GM21717 (cell line): ENCODE data around the gene C10orf105.

Experiments
- ATAC-seq: cut with Tn5 transposase; IDR thresholded peaks from one replicate; pipeline ENCODE4 v1.9.1; 2021; ENCODE audit warnings: mild to moderate bottlenecking, moderate library complexity; ENCODE audit not compliant: unreplicated experiment

Gene C10orf105

GRCh38 chr10:71752391-71753090 is 33.0 kb upstream of the C10orf105 start:
- no peak for ATAC-seq

DNA sequence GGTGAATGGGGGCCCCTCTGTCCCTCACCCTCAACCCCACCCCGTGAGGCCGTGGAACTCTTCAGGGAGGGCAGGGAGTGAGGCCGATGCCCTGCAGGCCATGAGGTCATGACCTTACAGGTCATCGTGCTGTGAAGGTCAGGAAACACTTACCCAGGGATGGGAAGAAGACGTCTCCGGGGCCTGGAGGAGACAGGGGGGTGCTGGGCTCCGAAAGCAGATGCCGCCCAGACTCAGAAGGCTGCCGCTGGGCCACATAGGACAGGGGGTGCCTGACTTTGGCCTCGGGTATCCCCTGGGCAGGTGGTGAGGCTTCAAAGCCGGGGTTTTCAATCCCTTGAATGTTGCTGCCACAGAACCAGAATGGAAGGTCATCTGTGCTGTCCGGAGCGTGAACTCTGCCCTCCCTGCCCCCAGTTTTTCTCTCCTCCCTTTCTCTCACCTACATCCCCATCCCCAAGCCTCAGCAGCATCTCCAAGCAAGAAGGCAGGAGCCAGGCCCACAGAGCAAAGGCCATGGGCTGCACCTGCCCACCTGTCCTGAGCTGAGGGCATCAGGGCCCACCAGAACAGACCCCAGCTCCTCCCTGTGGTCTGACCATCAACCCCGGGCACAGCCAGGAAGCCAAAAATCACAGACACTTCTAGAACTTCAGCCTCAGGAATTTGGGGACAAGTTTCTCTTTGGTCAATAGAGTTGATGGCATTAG is 32.1 kb upstream of the C10orf105 start:
- no peak for ATAC-seq

- no peak for ATAC-seq
These were observed 31.4 kb upstream of the C10orf105 start for GRCh38 chr10:71750986-71751385.

DNA sequence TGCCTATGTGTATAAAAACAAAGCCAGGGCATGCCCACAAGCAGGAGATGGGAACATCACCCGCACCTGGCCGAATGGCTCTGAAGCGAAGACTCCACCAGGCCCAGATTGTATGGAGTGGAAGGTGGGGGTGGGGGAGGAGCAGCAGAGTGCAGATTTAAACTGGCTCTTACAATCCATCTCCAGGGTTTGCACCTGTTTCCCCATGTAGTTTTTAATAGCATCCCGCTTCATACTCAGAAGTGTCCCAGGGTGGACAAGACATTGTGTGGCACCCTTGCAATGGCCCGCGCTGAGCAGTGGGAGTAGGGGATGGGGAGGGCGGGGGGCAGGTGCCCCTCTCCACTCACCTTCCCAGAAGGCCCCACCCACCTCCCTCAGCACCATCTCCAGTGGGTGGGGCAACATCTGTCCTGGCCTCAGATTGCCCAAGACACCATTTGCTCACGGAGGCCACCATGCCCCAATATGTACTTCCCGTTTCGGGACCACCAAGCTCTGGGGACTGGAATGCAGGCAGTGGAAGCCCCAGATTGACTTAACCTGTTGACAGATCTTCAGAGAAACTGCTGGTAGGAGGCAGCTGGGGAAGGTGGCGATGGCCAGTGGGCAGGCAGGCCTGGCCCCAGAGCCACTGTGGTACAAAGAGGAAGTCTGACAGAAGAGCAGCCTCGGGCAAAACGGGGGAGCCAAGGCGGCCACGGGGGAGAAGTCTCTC is 30.7 kb upstream of the C10orf105 start:
- ATAC-seq, result no peak

DNA sequence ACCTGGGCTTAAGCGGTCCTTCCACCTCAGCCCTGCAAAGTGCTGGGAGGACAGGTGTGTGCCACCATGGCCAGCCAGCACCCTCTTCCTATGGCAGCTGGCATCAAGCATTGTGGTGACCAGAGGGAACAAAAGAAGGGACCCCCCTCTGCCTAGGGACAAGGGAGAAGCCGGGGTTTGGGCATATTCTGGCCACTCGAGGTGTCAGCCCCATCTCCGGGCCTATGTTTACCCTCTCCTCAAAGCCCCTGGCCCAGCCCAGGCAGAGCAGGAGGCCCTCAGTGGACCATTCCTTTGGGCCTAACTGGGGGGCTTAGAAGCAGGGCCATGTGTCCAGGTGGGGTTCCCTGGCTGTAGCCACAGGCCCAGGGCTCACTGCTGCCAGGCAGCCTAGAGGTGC is 29.8 kb upstream of the C10orf105 start:
- ATAC-seq, result no peak

DNA sequence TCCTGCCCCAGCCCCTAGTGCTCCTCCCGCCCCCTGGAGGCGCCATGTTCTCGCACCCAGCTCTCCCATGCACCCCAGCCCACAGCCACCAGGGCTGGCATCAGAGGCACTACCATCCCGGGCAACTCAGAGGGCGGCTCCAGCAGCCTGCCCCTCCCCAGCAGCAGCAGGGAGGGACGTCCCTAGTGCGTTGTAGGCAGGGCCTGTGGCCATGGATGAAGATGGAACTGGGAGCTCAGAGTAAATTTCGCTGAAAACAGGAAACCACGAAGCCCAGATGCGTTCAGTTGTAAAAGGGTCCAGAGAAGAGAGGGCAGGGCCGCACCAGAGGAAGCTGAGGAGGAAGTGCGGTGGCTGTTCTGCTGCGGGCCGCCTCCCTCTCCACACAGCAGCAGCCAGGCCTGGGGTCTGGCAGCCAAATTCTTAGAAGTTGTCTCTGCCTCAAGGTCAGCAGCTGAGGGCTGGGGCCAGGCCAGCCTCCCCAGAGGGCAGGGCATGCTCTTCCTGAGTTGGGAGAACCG is 29.2 kb upstream of the C10orf105 start:
- ATAC-seq, result no peak

DNA sequence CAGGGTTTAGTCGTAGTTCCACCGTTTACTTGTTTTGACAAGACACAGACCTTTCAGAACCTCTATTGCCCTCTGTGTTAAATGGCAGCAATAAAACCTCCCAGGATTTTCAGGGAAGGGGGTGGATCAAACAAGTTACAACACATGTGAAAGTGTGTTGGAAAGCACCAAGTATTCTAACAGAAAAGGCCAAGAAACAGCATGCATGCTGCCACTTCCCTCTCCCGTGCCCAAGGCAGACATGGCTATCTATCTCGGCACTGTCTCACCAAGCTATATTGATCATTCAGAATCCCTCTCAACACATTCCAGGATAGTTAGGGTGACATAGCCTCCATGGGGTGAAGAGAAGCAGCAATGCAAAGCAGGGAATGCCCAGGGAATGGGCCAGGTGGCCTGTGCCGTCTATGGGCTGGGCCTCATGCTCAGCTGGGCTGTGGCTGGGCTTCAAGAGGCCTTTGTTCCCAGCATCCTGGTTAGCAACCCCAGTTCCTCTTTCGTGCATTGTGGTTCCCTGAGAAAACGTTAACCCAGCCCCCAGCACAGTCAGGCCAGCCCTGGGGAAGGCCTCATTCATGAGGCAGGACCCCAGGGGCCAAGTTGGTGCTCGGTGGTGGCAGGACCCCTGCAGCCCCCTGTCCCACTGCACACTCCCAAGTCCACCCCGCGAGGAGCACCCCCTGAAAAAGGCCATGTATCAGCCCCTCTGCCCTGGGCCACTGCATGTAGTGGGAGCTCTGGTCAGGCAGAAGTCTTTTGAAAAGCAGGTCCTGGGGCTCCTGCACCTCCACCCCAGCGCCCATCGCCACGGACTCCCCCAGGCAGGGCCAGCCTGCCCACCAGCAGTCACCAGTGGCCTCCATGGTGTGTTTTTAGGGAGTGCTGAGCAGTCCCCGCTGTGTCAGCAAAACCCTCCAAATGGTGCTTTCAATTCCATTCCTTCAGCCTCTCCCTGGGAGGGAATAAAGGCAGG is 28.3 kb upstream of the C10orf105 start:
- no peak for ATAC-seq

- ATAC-seq, result no peak
These were observed 27.5 kb upstream of the C10orf105 start for GRCh38 chr10:71747039-71747531.

DNA sequence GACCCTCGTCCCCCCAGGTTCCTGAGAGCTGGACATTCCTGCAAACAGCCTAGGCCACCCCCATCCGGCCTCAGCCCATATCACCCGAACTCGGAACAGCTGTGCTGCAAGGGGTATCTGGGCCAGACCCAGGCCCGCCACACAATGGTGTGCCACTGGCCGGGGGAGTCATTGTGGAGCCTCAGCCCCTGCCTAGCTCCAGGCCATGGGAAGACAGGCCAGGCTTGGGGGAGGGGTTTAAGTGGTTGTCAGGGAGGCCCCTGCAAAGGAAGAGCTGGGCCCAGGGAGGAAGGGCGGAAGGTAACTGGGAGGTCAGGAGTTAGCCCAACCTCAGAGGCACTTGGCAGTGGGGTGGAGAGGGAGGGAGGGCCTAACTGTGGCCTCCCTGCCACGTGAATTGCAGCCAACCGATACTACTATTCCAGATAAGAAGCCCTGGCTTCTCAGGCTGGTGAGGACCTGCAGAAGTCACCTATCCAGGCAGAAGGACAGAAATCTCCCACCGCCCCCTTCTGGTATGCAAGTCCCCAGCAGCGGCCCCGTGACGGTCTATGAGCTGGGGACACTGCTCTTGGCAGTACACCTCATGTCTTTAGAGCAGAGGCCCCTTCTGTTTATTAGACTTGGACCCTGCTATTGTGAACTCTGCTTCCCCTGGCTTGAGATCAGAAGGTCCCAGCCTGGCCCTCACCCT is 26.9 kb upstream of the C10orf105 start:
- no peak for ATAC-seq

DNA sequence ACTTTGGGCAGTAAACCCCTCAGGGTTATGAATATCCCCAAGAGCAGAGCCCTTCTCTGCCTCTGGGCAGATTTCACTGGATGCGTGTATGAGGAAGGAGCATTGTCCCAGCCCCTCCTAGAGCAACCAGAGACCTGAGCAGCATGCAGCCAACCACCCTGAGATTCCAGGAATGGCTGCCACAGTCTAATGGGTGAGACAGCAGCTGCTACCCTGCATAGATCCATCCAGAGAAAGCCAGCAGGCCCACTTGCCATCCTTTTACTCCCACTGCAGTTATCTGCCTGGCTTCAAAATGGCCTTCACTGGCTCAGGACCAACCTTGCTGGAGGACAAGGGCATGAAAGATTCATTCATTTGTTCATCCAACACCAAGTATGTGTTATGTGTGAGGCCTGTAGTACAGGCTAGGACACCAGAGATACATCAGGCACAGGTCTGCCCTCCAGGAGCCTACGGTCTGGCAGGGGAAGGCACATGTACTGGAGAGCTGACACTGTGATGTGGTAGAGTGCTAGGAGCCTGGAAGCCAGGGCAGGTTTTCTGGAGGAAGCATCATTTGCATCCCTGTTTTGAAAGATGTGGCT is 26.2 kb upstream of the C10orf105 start:
- ATAC-seq, result no peak

DNA sequence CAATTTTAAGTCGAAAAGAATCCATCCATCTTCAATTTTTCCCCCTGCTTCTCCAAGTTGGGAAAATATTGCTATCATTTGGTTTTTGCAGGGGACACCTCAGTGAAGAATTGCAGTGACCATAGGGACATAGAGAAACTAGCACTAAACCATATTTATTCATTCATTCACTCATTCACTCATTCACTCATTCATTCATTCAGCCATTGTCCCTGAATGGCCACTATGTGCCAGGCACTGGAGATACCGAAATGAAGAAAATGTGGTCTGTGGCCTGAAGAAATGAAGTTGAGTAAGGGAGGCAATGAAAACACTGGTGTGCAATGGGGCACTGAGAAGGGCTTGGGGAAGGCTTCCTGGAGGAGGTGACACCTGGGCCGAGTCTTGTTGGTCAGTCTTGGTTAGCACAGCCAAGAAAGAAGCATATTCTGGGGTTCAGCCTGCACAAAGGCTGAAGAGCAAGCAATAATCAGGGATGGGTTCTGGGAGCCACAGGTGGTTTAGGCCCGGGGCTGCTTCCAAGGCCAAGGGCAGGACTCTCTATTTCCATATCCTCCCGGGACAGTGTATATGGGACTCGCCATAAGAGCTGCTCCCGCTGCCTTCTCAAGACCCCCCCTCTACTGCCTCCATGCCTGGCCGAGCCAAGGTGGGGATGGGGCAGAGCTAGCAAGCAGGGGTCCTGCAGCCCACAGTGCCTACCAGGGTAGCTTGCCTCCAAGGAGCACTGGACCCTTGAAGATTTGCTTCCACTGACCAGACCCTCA is 25.5 kb upstream of the C10orf105 start:
- ATAC-seq, result no peak

- ATAC-seq, result no peak
These were observed 24.3 kb upstream of the C10orf105 start for GRCh38 chr10:71743866-71744265.

DNA sequence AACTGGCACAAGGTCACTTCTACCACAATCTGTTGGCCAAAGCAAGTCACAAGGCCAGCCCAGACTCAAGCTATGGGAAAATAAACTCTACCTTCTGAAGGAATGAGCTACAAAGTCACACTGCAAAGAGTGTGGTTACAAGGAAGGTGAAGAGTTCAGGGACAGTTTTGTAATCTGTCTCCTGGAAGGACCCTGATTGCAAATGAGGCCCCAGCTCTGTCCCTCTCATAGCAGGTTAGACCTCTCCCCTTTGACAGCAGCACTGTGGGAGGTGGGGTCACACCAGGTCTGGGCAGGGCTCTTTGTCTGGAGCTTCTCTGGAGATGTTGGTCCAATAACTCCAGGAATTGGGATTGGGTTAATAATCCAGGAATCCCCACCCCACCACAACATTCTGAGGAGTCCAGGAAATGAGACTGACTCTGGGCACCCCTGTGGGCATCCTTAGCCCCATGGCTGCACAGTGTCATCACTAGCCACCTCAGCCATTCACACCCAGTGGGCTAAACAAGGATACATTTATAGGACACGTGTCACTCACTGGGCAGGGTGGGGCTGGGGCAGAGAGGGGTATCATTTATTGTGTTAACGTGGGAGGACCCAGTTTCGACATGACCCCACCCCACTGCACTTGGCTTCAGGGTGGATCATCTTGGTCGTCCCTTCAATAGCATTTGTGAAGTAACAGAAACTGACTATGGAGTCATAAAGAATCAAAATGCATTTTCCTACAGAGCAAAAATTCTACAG is 23.7 kb upstream of the C10orf105 start:
- no peak for ATAC-seq

DNA sequence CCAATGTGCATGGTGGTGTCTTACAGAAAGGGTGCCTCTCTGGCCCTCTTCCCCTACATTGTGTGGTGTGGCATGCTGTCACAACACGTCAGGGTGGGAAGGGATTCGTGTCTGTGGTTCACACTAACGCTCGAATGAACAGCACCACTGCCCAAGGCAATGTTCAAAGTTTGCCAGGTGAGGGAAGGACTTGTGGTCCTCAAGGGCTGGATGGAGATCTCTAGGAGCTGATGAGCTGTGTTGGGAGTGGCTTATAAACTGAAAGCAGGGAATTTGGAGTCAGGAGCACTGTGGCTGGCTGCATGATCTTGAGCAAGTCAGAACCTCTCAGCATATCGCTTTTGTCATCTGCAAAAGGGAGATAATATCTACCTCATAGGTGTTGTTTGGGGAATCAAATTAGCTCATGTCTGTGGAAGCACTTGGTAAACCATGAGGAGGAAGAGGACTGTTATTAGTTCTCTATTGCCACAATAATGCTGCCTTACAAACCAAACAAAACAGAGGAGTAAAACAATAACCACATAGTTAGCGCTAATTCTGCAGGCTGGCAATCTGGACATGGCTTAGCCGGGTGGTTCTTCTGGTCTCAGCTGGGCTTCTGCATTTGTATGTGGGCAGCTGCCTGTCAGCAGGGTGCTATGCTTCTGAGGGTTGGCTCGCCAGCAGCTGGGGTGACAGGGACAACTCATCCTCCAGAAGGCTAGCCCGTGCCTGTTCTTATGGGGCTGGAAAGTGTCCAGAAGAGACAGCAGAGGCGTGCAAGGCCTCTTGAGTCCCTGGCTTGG is 22.9 kb upstream of the C10orf105 start:
- no peak for ATAC-seq

DNA sequence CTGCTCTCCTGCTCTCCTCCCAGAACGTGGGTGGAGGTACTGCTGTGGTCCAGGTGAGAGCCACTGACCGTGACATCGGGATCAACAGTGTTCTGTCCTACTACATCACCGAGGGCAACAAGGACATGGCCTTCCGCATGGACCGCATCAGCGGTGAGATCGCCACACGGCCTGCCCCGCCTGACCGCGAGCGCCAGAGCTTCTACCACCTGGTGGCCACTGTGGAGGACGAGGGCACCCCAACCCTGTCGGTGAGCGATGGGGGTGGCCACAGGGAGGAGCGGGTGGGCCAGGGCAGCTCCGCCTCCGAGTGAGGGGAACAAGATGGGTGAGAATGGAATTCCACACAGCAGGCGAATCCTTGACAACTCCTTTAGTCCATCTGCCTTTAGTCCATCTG is 22.1 kb upstream of the C10orf105 start:
- no peak for ATAC-seq

GRCh38 chr10:71741029-71741428 is 21.5 kb upstream of the C10orf105 start:
- ATAC-seq, result no peak

DNA sequence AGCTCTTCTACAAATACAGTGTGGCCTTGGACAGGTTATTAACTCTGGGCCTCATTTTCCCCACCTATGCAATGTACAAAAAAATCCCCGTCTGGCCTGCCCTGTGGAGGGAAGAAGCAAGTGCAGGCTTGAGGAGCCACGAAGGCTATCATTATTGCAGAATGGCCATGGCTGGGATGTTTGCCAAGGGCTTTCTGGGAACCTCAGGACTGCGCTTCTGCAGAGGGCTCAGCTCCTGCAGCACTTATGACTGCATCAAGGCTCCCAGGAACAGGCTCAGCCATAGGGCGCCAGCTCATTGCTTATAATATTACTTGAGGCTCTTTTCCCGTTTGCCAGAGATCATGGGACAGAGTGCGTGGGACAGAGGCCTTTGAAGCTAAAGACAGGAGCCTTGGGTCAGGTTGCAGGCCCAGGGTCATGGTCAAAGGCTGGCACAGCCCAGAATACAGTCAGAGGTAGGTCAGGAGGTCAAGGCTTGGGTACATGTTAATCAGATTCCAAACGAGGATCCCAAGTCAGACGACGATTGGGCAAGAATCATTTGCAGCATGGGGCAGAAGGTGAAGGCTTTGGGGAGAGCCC is 20.6 kb upstream of the C10orf105 start:
- no peak for ATAC-seq
